HepG2 (cell line): ENCODE measurements around the gene S100A4. TPM values are rescaled to one million over a fixed set of nuclear protein-coding genes. Genes with fewer than 3 reads are reported as not detected.
A peak's percentile ranks its signal among the peaks of the same experiment; 100 is the strongest.

Source experiments
- AKAP8 ChIP-seq: sonication (generic); formaldehyde crosslinking; IDR thresholded peaks from 2 replicates; pipeline ENCODE4 v1.5.1; 2020; ENCODE audit warnings: mild to moderate bottlenecking, missing genetic modification reagents
- ATF6 ChIP-seq: sonication (generic); formaldehyde crosslinking; conservative IDR thresholded peaks from 2 replicates; pipeline ENCODE4 v1.4.0; 2020; ENCODE audit warnings: missing genetic modification reagents
- ATM ChIP-seq: fragments of 450-650 bp; IDR thresholded peaks from 2 replicates; pipeline ENCODE4 v1.7.1; 2017; ENCODE audit warnings: mild to moderate bottlenecking, borderline replicate concordance
- CCAR2 ChIP-seq: fragments of 200-400 bp; formaldehyde crosslinking; optimal IDR thresholded peaks from 2 replicates; pipeline ENCODE3; 2018; ENCODE audit warnings: low read depth, mild to moderate bottlenecking, low read length, moderate library complexity
- FIP1L1 ChIP-seq: fragments of 200-400 bp; formaldehyde crosslinking; IDR thresholded peaks from 2 replicates; pipeline ENCODE4 v1.6.1; 2018; ENCODE audit warnings: low read depth, mild to moderate bottlenecking, low read length, moderate library complexity, borderline replicate concordance; ENCODE audit not compliant: insufficient read depth
- GZF1 ChIP-seq: sonication (generic); formaldehyde crosslinking; IDR thresholded peaks from 2 replicates; pipeline ENCODE4 v1.5.1; 2020; ENCODE audit warnings: mild to moderate bottlenecking, missing genetic modification reagents
- HINFP ChIP-seq: sonication (generic); formaldehyde crosslinking; IDR thresholded peaks from 2 replicates; pipeline ENCODE4 v1.4.0; 2020; ENCODE audit warnings: low read depth, mild to moderate bottlenecking, missing genetic modification reagents
- HNF4A ChIP-seq: sonication (generic); formaldehyde crosslinking; IDR thresholded peaks from 2 replicates; pipeline ENCODE4 v1.4.0; 2020; ENCODE audit warnings: missing genetic modification reagents
- HNF4G ChIP-seq, 2 experiments: sonication (generic) in 1 of 2; formaldehyde crosslinking in 1 of 2; IDR thresholded peaks; 2 replicates each; pipeline versions ENCODE4 v1.4.0 to v1.6.1; 2011 to 2020; ENCODE audit warnings: borderline replicate concordance in 2 of 2, low read depth in 2 of 2, mild to moderate bottlenecking in 2 of 2, low read length in 1 of 2, missing genetic modification reagents in 1 of 2, moderate library complexity in 1 of 2
- KAT7 ChIP-seq: IDR thresholded peaks from 2 replicates; pipeline ENCODE4 v1.6.1; 2018; ENCODE audit warnings: borderline replicate concordance, missing compliant biosample characterization
- MXI1 ChIP-seq: IDR thresholded peaks from 3 replicates; pipeline ENCODE4 v1.6.1; 2012; ENCODE audit warnings: low read depth, low read length, inconsistent platforms, borderline replicate concordance
- TFE3 ChIP-seq: IDR thresholded peaks from 2 replicates; pipeline ENCODE4 v1.6.1; 2016
- TSC22D2 ChIP-seq: sonication (generic); formaldehyde crosslinking; IDR thresholded peaks from 2 replicates; pipeline ENCODE4 v1.5.1; 2020; ENCODE audit warnings: missing genetic modification reagents, mild to moderate bottlenecking, borderline replicate concordance
- ZBTB4 ChIP-seq: sonication (generic); formaldehyde crosslinking; IDR thresholded peaks from 2 replicates; pipeline ENCODE4 v1.4.0; 2020; ENCODE audit warnings: missing genetic modification reagents, mild to moderate bottlenecking, borderline replicate concordance
- ZFP1 ChIP-seq: IDR thresholded peaks from 2 replicates; pipeline ENCODE4 v1.6.1; 2016
- ZNF503 ChIP-seq: sonication (generic); formaldehyde crosslinking; IDR thresholded peaks from 2 replicates; pipeline ENCODE4 v1.4.0; 2020; ENCODE audit warnings: missing genetic modification reagents
- ZNF530 ChIP-seq: sonication (generic); formaldehyde crosslinking; IDR thresholded peaks from 2 replicates; pipeline ENCODE4 v1.5.0; 2020; ENCODE audit warnings: low read depth, mild to moderate bottlenecking, missing genetic modification reagents
- ZNF619 ChIP-seq: sonication (generic); formaldehyde crosslinking; IDR thresholded peaks from 2 replicates; pipeline ENCODE4 v1.4.0; 2020; ENCODE audit warnings: mild to moderate bottlenecking, missing genetic modification reagents
- ZNF644 ChIP-seq: IDR thresholded peaks from 2 replicates; pipeline ENCODE4 v1.6.1; 2016; ENCODE audit warnings: low read depth
- ZNF780A ChIP-seq: sonication (generic); formaldehyde crosslinking; IDR thresholded peaks from 2 replicates; pipeline ENCODE4 v1.8.0; 2022; ENCODE audit warnings: mild to moderate bottlenecking, missing genetic modification reagents, moderate library complexity
- polyA plus RNA-seq, 8 experiments: library from polyadenylated mRNA; depleted of rRNA in 3 of 8; stranded (reverse) in 7 of 8; unstranded in 1 of 8; fragments of >200 nt; fragmentation: Illumina TruSeq in 4 of 8; extraction: Trizol in 4 of 8; gene quantifications; 2 replicates each; pipeline versions ENCODE4 v1.2.1 to v1.2.3, GENCODE V29; 2011 to 2016; ENCODE audit warnings: low read depth in 4 of 8, missing spikeins in 1 of 8, mixed read lengths in 1 of 8; ENCODE audit not compliant: insufficient read depth in 1 of 8
- total RNA-seq, 5 experiments: library from RNA; depleted of rRNA; stranded (reverse); fragments of >200 nt; fragmentation: Illumina TruSeq; extraction: Trizol; gene quantifications; 2 replicates each; pipeline ENCODE4 v1.2.3, GENCODE V29; 2016; ENCODE audit warnings: low read depth in 1 of 5

Gene S100A4
- total and polyA plus RNA-seq, 2 of the 13 experiments (the other 11 are each of a cell fraction or from before 2014, with no cell fraction given), result 12.9 to 20.2 TPM

GRCh38 chr1:153506831-153507413, 38.7 kb downstream of the S100A4 start (continued):
- TF ChIP-seq TFE3 (CRISPR knock-in tag) (no peak), CCAR2 (no peak), MXI1 (0 out of 3 replicates have a peak, but pooled peaks have one; percentile 17), ZFP1 (CRISPR knock-in tag) (no peak), HINFP (no peak), ATF6 (CRISPR knock-in tag) (no peak), ZNF503 (CRISPR knock-in tag) (no peak), ZBTB4 (CRISPR knock-in tag) (no peak), ZNF644 (no peak), FIP1L1 (no peak), GZF1 (CRISPR knock-in tag) (no peak), KAT7 (no peak), AKAP8 (CRISPR knock-in tag) (no peak), ZNF619 (no peak), ATM (no peak), ZNF530 (no peak), HNF4A (CRISPR knock-in tag) (peak; percentile 81), ZNF780A (no peak), TSC22D2 (no peak), HNF4G (IDR thresholded peaks at IDR 0.05; ENCODE audit: borderline replicate concordance, low read depth, low read length) (peak; percentile 55; the same call in 1 of the 2 replicates), HNF4G (CRISPR knock-in tag; IDR thresholded peaks at IDR 0.05; ENCODE audit: borderline replicate concordance, low read depth) (no peak)
